PC-3 (cell line): ENCODE data around the gene DHRS3. TPM values are rescaled to one million over a fixed set of nuclear protein-coding genes. Genes with fewer than 3 reads are reported as not detected.

ENCODE experiments used
- ATAC-seq: fragments of 200-7000 bp; cut with Tn5 transposase; 2 replicates; pipeline ENCODE4 v1.9.1; 2020; ENCODE audit warnings: mild to moderate bottlenecking, moderate library complexity
- BruUV-seq: library from RNA; stranded (reverse); fragments of 400-500 nt; replicated peaks from 2 replicates; lab custom pipeline; 2021; lab: Mats Ljungman, UMichigan
- CTCF ChIA-PET: fragments of 300-600 bp; sonication (Branson Sonifier 250); formaldehyde crosslinking; loops from one replicate; lab custom pipeline; 2022; ENCODE audit warnings: antibody characterized with exemption; lab: Charles Lee
- POLR2A ChIA-PET: fragments of 300-600 bp; sonication (Branson Sonifier 250); formaldehyde crosslinking; loops from one replicate; lab custom pipeline; 2022; ENCODE audit warnings: antibody characterized with exemption; ENCODE audit not compliant: unreplicated experiment; lab: Charles Lee
- DNase-seq: peaks from one replicate; pipeline ENCODE4 v3.0.0-alpha.2; 2015
- H2AFZ ChIP-seq: fragments of 300-600 bp; sonication (generic); 2 replicates; pipeline ENCODE4 v1.6.0; 2016; ENCODE audit warnings: antibody characterized with exemption, low read length
- H3F3A ChIP-seq: fragments of 300-600 bp; sonication (generic); one replicate; pipeline ENCODE4 v1.6.0; 2017; ENCODE audit warnings: antibody characterized with exemption, low read length, control low read depth, mild to moderate bottlenecking; ENCODE audit not compliant: unreplicated experiment
- H3K27ac ChIP-seq: fragments of 300-600 bp; sonication (generic); 2 replicates; pipeline ENCODE4 v1.5.1; 2016; ENCODE audit warnings: mild to moderate bottlenecking, low read length
- H3K27me3 ChIP-seq: fragments of 300-600 bp; sonication (generic); 2 replicates; pipeline ENCODE4 v1.6.1; 2016; ENCODE audit warnings: low read length, mixed read lengths
- H3K36me3 ChIP-seq: fragments of 300-600 bp; sonication (generic); 2 replicates; pipeline ENCODE4 v1.6.1; 2016; ENCODE audit warnings: low read depth, mixed run types, low read length, mixed read lengths
- H3K4me1 ChIP-seq: fragments of 300-600 bp; sonication (generic); 2 replicates; pipeline ENCODE4 v1.5.1; 2016; ENCODE audit warnings: low read length; ENCODE audit not compliant: insufficient read depth
- H3K4me2 ChIP-seq: fragments of 300-600 bp; sonication (generic); 2 replicates; pipeline ENCODE4 v1.6.0; 2016; ENCODE audit warnings: low read length
- H3K4me3 ChIP-seq: fragments of 300-600 bp; sonication (generic); 2 replicates; pipeline ENCODE4 v1.5.1; 2016; ENCODE audit warnings: mild to moderate bottlenecking, low read length, mixed read lengths
- H3K79me2 ChIP-seq: fragments of 300-600 bp; sonication (generic); 2 replicates; pipeline ENCODE4 v1.6.1; 2017; ENCODE audit warnings: low read length, mixed read lengths
- H3K9ac ChIP-seq: fragments of 300-600 bp; sonication (generic); 2 replicates; pipeline ENCODE4 v1.6.0; 2016; ENCODE audit warnings: mild to moderate bottlenecking, low read length
- H3K9me2 ChIP-seq: fragments of 300-600 bp; sonication (generic); replicated peaks from 2 replicates; pipeline ENCODE4 v1.6.1; 2016; ENCODE audit warnings: mixed run types, low read length, mixed read lengths
- H3K9me3 ChIP-seq: fragments of 300-600 bp; sonication (generic); 2 replicates; pipeline ENCODE4 v1.6.1; 2016; ENCODE audit warnings: low read length, mixed read lengths
- H4K20me1 ChIP-seq: fragments of 300-600 bp; sonication (generic); 2 replicates; pipeline ENCODE4 v1.6.1; 2016; ENCODE audit warnings: low read length, mixed read lengths
- CTCF ChIP-seq: fragments of 300-600 bp; sonication (generic); conservative IDR thresholded peaks from 2 replicates; pipeline ENCODE4 v1.5.1; 2017; ENCODE audit warnings: antibody characterized with exemption, low read depth, mild to moderate bottlenecking, low read length
- EZH2 ChIP-seq: fragments of 300-600 bp; sonication (generic); IDR thresholded peaks from one replicate; pipeline ENCODE4 v1.6.1; 2017; ENCODE audit warnings: antibody characterized with exemption, mild to moderate bottlenecking, low read length; ENCODE audit not compliant: unreplicated experiment
- EZH2phosphoT487 ChIP-seq: fragments of 300-600 bp; sonication (generic); IDR thresholded peaks from 2 replicates; pipeline ENCODE4 v1.6.1; 2018; ENCODE audit warnings: mild to moderate bottlenecking, antibody characterized with exemption, low read length, borderline replicate concordance
- intact Hi-C: fragments of 100-400 bp; cut with micrococcal nuclease; formaldehyde crosslinking; loops from 2 replicates; pipeline ENCODE4 v1.9.0; 2023
- total RNA-seq: library from RNA; depleted of rRNA; stranded (reverse); fragments of >200 nt; gene quantifications from 2 replicates; pipeline ENCODE4 v1.2.3, GENCODE V29; 2014

The DHRS3 gene
- total RNA-seq, 1 experiment from 2014 or later: 105 TPM

GRCh38 chr1:12618965-12619791 is 1.2 kb upstream of the DHRS3 start:
- Histone ChIP-seq H3K4me2 (peak overlapping the region; percentile 91), H3F3A (no peaks in the 10 kb centered on the region), H3K79me2 (peaks cover 57% of the 10 kb centered on the region), H3K4me3 (peak overlapping the region; percentile 83), H2AFZ (peak overlapping the region; percentile 86), H3K27me3 (no peaks in the 10 kb centered on the region), H3K9me2 (no peaks in the 10 kb centered on the region), H3K36me3 (peaks cover 1% of the 10 kb centered on the region; the same call in 1 of the 2 replicates), H3K9ac (peak overlapping the region; percentile 95), H4K20me1 (peaks cover 16% of the 10 kb centered on the region), H3K4me1 (peaks cover 28% of the 10 kb centered on the region), H3K27ac (peak overlapping the region; percentile 91), H3K9me3 (no peaks in the 10 kb centered on the region)
- ATAC-seq (peak; percentile 43), DNase-seq (peak; percentile 87)
- intact Hi-C loops: loop anchor here (1.0 to 5.0 kb wide), 7 partner anchors 69 to 305 kb away; no protein-coding TSS in a partner anchor
- BruUV-seq: no TSS peak
- CTCF ChIA-PET: interaction anchor here (0.9 to 2.1 kb wide), 6 partner anchors 17 to 212 kb away, joined by 3 to 10 read pairs (median 5); no protein-coding TSS in a partner anchor
- POLR2A ChIA-PET: interaction anchor here (0.6 to 1.4 kb wide), 4 partner anchors 18 to 305 kb away, joined by 3 to 14 read pairs (median 8); no protein-coding TSS in a partner anchor
- TF ChIP-seq CTCF (no peak), EZH2phosphoT487 (no peak), EZH2 (no peak)

- Histone ChIP-seq H4K20me1 (peaks cover 19% of the 10 kb centered on the region), H3K36me3 (peaks cover 4% of the 10 kb centered on the region; the same call in 1 of the 2 replicates), H2AFZ (peak overlapping the region; percentile 86), H3K27me3 (no peaks in the 10 kb centered on the region), H3K9me2 (no peaks in the 10 kb centered on the region), H3K4me2 (peak overlapping the region; percentile 91), H3F3A (no peaks in the 10 kb centered on the region), H3K4me3 (peak overlapping the region; percentile 83), H3K9me3 (no peaks in the 10 kb centered on the region), H3K27ac (peak overlapping the region; percentile 91), H3K9ac (peak overlapping the region; percentile 95), H3K79me2 (peaks cover 62% of the 10 kb centered on the region), H3K4me1 (peaks cover 31% of the 10 kb centered on the region)
- ChIA-PET POLR2A (interaction anchor here (0.7 to 1.4 kb wide), 3 partner anchors 17 to 24 kb away, joined by 3 to 14 read pairs (median 8); no protein-coding TSS in a partner anchor), CTCF (interaction anchor here (1.0 to 2.1 kb wide), 5 partner anchors 17 to 211 kb away, joined by 3 to 10 read pairs (median 5); no protein-coding TSS in a partner anchor)
- DNase-seq: no peak
- TSS peak; percentile 49 for BruUV-seq
- intact Hi-C loops: loop anchor here (1.0 to 5.0 kb wide), 3 partner anchors 68 to 286 kb away; no protein-coding TSS in a partner anchor
- TF ChIP-seq EZH2 (no peak), CTCF (no peak), EZH2phosphoT487 (no peak)
- ATAC-seq: peak; percentile 1
Measured at GRCh38 chr1:12618661-12618964, 603 bp upstream of the DHRS3 start.
